Measurements from ENCODE around the gene EGF.
"Not testable (repeated sequence)": the region's sequence is repeated elsewhere in the genome, so short reads cannot be mapped to it uniquely, and the experiment has no call there.

The EGF gene

GRCh38 chr4:110039164-110039563 is 126.5 kb downstream of the EGF start:
- DNase-seq (ENCODE audit: low read depth) = not testable (repeated sequence)

DNA sequence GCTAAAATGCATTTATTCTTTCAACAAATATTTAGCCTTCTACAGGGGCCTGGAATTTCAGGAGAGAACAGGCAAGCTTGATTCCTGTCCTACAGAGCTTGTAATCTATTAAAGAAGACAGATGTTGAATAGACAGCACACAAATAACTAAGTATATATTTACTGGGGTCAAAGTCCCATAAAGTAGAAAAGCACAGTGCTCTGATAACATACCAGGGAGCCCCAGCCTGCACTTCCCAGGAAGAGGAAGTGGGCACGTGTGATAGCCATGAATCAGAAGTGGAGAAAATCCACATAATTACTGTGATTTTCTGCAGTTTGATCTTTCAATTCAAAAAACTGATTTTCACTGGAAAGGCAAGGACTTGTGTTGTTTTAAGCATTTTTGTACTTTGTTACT is 129.1 kb downstream of the EGF start:
- DNase-seq (ENCODE audit: low read depth) = no peak

- DNase-seq (ENCODE audit: low read depth) = no peak
Observed at GRCh38 chr4:110042545-110043517, 130.1 kb downstream of the EGF start.

GRCh38 chr4:110046588-110047049 is 133.9 kb downstream of the EGF start:
- DNase-seq (ENCODE audit: low read depth) = no peak

DNA sequence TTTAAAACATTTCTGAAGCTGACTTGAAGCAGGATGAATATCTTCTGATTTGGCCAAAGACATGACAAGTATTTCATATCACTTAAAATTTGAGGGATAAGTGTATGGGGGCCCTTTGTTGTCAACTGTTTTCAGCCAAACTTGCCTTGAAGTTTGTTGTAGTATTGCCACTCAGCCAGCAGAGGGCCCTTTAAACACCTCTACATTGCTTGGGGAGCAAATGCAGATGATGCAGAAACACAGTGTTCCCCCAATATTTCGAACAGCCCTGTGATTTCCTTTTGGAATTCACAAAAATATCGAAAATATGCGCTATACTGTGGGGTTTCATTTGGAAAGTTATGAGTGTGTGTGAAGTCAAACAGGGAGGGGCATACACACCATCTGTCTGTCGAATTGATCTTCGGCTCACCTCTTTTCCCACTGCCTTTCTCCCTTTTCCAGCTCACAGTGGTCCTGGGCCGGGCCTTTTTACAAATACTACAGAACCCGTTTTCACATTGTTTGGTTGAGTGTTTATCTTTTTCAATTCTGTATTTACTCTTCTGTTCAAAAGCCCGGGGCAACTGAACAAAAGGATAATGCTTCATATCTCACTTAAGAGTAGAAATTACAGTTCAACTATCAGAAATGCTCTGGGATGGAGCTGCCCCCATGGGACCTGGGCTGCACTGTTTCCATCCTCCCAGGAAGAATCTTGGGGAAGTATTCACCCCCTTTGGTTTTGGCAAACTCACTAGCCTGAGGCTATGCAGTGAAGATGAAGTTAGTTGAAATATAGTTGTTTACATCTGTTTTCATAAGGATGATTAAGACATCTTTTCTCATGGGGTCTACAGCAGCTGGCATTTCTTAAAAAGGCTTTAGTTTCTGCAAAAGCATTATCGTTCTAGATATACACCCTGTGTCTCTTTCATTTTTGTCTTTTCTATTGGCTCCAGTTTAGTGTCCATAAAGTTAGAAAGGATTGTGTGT is 137.6 kb downstream of the EGF start:
- DNase-seq (ENCODE audit: low read depth) = no peak

- no peak for DNase-seq (ENCODE audit: low read depth)
Observed at GRCh38 chr4:110055158-110055768, 142.6 kb downstream of the EGF start.

DNA sequence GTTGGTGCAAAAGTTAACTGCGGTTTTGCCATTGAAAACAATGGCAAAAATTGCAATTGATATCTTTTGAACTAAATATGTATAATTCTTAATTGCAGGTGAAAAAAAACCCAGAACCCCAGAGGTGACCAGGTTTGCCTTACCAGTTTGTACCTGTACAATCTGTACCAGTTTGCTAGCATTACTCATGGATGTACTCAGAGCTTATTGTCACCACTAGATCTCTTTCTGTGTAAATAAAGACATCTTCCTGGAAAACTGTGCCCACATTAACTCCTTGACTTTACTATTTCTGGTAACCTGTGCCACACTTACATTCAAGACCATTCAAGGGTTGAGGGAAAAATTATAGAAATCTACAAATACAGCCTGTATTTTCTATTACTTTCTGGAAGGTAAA is 146.0 kb downstream of the EGF start:
- DNase-seq (ENCODE audit: low read depth) = no peak

GRCh38 chr4:110059556-110060191 is 147.0 kb downstream of the EGF start:
- no peak for DNase-seq (ENCODE audit: low read depth)

DNA sequence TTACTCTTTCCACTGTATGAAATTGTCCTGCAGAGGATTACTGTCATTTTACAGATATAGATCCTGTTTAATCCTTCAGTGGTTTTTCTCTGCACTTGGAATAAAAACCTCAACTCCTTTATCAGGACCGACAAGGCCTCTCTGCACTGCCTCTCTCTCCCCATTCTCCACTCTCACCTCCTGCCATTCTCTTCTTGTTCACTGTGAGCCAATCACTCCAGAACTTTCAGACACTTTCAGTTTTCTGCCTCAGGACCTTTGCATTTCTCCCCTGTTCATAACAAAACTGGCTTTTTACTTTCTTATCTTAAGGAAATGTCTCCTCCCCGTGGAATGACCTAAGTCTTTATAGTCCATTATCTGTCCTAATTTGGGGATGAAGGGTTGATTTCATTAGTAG is 148.4 kb downstream of the EGF start:
- DNase-seq (ENCODE audit: low read depth) = no peak
